Colonic mucosa (tissue), 4 donors: ENCODE measurements around the gene SLC17A9. TPM values are rescaled to one million over a fixed set of nuclear protein-coding genes. Genes with fewer than 3 reads are reported as not detected.

Experiments used
- DNase-seq: peaks from one replicate; pipeline ENCODE4 v3.0.0-alpha.2; 2020
- H3K27ac ChIP-seq: fragments of 200-600 bp; one replicate; pipeline ENCODE4 v1.8.0; 2021
- H3K27me3 ChIP-seq: fragments of 200-600 bp; one replicate; pipeline ENCODE4 v1.8.0; 2021
- H3K36me3 ChIP-seq: fragments of 200-600 bp; one replicate; pipeline ENCODE4 v1.8.0; 2021
- H3K4me1 ChIP-seq: fragments of 200-600 bp; one replicate; pipeline ENCODE4 v1.8.0; 2021; ENCODE audit warnings: mild to moderate bottlenecking
- H3K4me3 ChIP-seq: fragments of 200-600 bp; one replicate; pipeline ENCODE4 v1.8.0; 2021
- H3K9ac ChIP-seq, 2 donors: one replicate each; pipeline ENCODE4 v1.7.0; 2013; ENCODE audit warnings: control low read depth in 2 of 2, low read depth in 2 of 2, low read length in 2 of 2
- H3K9me3 ChIP-seq: fragments of 200-600 bp; one replicate; pipeline ENCODE4 v1.8.0; 2021
- CTCF ChIP-seq: fragments of 200-600 bp; IDR thresholded peaks from one replicate; pipeline ENCODE4 v1.8.0; 2022; ENCODE audit warnings: antibody characterized with exemption, mild to moderate bottlenecking
- intact Hi-C: fragments of 100-400 bp; cut with DNase I; formaldehyde crosslinking; loops from one replicate; pipeline ENCODE4 v1.14.1; 2022
- total RNA-seq, 2 donors: library from RNA; stranded (reverse); fragmentation: NEBNext Ultra II Directional in 1 of 2; extraction: Animal tissue kit (Norgen Biotek cat#: 25700) in 1 of 2; gene quantifications; one replicate each; pipeline ENCODE4 v1.2.1, GENCODE V29; 2021
- donor health status: healthy.
- donor health status: DM: no; HTN: no; CAD: no.
- donor health status: DM: no; HTN: no; CAD: no.

The SLC17A9 gene
- total RNA-seq, 2 donors from 2014 or later = 23.1 to 54.7 TPM

DNA sequence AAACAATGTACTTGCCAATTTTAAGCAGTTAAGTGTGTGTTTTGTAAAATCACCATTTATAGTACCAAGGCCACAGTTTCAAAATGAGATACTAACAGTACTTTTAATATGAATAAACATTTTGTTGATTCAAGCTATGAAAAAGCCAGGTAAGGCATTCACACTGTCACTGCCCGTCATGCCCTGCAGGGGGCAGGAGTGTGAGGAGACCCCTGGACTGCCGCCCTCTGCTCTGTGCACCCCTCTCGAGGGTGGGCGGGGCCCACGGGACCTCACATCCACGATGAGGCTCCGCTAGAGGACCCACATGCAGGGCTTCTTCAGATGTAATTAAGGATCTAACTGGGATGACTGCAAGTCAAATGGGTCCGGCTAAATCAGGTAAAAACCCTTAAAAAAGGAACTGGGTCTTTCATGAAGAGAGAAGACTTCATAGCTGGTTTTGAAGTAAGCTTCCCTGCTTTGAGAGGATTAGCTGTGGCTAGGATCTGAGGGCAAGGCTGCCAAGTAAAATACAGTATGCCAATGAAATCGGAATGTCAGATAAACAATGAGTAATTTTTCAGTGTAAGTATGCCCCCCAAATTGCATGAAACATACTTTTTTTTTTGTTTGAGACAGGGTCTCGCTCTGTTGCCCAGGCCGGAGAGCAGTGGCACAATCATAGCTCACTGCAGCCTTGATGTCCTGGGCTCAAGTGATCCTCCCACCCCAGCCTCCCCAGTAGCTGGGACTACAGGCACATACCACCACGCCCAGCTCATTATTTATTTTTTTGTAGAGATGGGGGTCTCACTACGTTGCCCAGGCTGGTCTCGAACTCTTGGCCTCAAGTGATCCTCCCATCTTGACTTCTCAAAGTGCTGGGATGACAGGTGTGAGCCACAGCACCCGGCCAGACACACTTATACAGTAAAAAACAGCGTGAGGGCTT lies 44.9 kb upstream of the SLC17A9 start:
- TF ChIP-seq CTCF = peak; percentile 24
- Histone ChIP-seq H3K9me3 (no peaks in the 10 kb centered on the region), H3K27ac (no peak overlapping the region), H3K9ac (no peak overlapping the region), H3K36me3 (peaks cover 44% of the 10 kb centered on the region), H3K4me3 (no peak overlapping the region), H3K27me3 (no peaks in the 10 kb centered on the region), H3K4me1 (no peaks in the 10 kb centered on the region)
- no peak for DNase-seq
- intact Hi-C loops = no loop called here

DNA sequence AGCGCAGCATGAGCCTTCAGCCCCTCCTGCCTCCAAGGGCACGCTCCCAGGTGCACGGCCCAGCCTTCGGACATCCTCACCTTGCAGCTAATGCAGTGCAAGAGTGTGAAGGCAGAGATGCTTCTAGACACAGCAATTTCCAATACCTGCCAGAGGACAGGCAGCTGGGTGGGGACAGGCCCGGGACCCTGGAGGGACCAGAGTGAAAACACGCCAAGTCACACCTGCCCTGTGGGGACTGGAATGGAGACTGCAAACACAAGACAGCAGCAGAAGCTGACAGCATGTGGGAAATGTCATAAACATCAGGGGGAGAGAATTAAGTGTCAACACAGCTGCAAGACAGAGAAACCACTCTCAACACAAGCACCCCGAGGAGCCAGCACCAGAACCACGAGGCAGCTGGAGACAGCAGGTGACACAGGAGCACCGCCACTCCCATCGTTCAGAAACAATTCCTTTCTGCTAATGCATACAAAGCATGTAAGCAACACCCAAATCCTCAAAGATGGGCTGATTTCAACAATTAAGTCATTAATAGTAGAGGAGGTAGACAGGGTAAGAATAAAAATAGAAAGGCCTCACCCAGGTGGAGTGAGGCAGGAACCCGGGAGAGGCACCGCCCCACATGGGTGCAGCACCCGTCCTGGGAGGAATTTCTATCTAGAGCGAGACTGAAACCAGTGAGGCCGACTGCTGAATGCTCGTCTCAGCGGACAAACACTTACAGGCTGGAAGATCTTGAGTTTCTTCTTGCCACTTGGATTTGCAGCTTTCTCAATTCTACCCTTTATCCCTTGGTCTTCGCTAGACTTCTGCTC lies 43.3 kb upstream of the SLC17A9 start:
- H3K4me3 ChIP-seq = no peak overlapping the region
- TF ChIP-seq CTCF = no peak
- H3K9me3 ChIP-seq = no peaks in the 10 kb centered on the region
- H3K9ac ChIP-seq = no peak overlapping the region
- no peak for DNase-seq
- no peaks in the 10 kb centered on the region for H3K27me3 ChIP-seq
- peaks cover 44% of the 10 kb centered on the region for H3K36me3 ChIP-seq
- intact Hi-C loops = no loop called here
- no peak overlapping the region for H3K27ac ChIP-seq
- H3K4me1 ChIP-seq = no peaks in the 10 kb centered on the region

- intact Hi-C loops = no loop called here
- no peak overlapping the region for H3K4me3 ChIP-seq
- H3K36me3 ChIP-seq = peaks cover 37% of the 10 kb centered on the region
- H3K9me3 ChIP-seq = no peaks in the 10 kb centered on the region
- no peak for TF ChIP-seq CTCF
- H3K27me3 ChIP-seq = no peaks in the 10 kb centered on the region
- no peak overlapping the region for H3K9ac ChIP-seq
- no peak overlapping the region for H3K27ac ChIP-seq
- H3K4me1 ChIP-seq = peaks cover 4% of the 10 kb centered on the region
- no peak for DNase-seq
Measured at GRCh38 chr20:62910217-62910766, 42.2 kb upstream of the SLC17A9 start.

DNA sequence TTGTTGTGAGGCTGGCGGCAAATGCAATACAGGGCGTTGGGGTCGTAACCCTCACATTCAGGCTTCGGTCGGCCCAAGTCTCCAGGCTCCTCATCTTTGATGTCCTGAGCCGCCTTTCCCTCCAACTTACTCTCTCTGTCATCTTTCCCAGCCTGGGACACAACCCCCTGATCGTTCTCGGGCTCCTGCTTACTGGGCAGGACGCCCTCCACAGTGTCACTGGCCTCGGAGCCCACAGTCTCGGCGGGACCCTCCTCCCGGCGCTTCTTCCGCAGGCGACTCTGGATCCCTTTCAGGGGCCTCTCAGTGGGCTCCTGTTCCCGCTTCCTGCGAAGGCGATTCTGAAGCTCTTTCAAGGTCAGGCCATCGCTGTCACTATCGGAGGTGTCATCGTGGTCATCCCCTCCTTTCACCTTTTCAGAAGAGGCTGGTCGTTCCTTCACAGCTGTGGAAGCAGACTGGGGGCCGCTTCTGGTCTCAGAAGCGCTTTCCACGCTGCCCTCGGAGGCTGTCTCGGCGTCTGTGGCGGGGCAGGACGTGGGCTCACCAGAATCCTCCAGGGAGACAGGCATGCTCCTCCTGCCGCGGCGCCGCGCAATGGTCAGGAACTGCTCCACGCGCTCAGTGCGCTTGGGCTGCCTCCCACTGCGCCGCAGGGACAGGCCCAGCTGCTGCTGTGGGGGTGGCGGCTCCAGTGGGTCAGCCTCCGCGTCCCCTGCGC lies 41.6 kb upstream of the SLC17A9 start:
- H3K4me3 ChIP-seq = no peak overlapping the region
- no peak overlapping the region for H3K9ac ChIP-seq
- H3K27me3 ChIP-seq = no peaks in the 10 kb centered on the region
- no peaks in the 10 kb centered on the region for H3K9me3 ChIP-seq
- peaks cover 30% of the 10 kb centered on the region for H3K36me3 ChIP-seq
- TF ChIP-seq CTCF = no peak
- H3K4me1 ChIP-seq = peaks cover 6% of the 10 kb centered on the region
- H3K27ac ChIP-seq = no peak overlapping the region
- no peak for DNase-seq
- intact Hi-C loops = no loop called here
